Measurements from ENCODE around the gene CADPS2. TPM values are rescaled to one million over a fixed set of nuclear protein-coding genes. Genes with fewer than 3 reads are reported as not detected.

The CADPS2 gene
- total RNA-seq, 1 donor from 2014 or later = 9.7 TPM

DNA sequence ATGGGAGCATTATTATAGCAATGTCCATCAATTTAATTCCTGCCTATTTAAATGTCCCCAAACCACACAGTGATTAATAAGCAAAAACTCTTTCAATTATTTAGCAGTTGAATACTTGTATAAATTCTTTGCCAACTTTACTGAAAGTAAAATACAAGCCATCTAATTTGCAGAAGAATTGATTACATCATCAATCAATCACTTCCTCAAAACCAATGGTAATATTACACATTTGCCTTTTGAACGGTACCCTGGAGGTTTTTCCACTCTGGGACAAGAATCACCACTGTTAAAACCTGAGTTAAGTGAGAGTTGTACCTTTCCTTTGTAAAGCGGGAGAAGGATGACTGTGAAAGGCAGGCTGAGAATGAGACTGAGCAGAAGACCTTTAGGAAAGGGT is 280.3 kb downstream of the CADPS2 start:
- DNase-seq (ENCODE audit: low spot score) = no peak

DNA sequence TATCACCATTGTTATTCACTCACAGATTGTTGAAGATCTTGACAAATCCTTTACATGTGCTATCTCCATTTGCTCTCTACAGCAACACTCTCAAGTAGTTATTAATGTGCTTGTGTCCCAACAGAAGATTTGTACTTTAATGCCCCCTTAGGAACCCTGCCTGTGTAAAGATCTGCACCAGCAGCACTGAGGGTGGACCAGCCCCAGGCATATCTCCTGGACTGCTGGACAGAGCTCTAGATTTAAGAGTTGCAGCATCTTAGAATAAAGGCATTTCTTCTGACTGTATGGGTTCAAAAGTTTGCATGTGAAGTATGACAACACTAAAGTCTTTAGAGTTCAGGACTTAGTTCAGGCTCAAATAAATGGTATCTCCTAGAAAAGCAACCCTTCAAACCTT is 282.0 kb downstream of the CADPS2 start:
- no peak for DNase-seq (ENCODE audit: low spot score)

DNA sequence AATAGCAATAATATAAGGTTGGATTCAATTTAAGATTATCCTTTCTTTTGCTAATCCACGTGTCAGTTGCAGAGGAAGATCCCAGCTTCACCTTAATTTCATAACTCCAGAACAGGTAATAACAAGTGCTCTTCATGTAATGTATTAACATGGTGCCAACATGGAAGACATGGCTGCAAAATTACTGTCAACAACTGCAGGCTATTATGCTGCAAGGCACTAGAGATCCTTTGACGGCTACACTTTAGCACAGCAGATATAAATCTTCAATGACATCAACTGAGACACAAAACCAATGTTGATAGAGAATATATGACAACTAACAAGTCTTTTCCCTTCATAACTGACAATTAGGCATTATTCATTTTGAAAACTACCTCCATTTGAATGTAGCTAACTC is 283.5 kb downstream of the CADPS2 start:
- DNase-seq (ENCODE audit: low spot score) = no peak

DNA sequence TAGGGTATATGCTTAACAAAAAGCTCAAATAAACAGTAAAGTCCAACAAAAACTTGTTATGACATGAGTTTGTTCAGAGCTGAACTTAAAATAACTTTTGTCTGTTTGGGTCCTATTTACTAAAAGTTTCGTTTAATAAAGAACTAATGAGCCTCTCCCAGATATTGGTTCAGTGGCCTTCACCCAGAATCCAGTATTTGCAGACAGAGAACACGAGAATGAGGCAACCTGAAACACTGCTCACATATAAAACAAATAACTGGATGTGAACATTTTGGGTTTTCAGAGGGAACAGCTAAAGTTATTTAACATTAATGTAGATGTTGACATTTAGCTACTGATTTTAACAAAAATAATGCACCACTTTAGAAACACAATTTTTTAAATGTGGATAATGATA is 285.6 kb downstream of the CADPS2 start:
- DNase-seq (ENCODE audit: low spot score) = no peak

DNA sequence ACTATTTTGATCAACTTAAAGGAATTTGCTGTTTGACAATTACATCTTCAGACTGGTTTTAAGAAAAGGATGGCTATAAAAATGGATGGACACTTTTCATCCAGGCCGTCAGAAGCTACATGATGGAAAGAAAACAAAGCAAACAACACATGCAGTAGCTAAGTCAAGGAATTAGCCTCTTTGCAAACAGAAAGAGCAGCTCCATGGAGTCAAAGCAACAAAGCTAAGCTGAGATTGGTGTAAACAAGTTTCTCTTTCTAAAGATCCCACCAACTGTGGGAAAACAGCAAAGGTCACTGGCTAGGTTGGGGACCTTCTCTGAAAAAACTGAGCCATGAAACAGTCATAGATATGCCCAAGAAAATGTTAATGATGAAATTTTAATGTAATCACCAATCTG is 286.2 kb downstream of the CADPS2 start:
- DNase-seq (ENCODE audit: low spot score) = no peak

DNA sequence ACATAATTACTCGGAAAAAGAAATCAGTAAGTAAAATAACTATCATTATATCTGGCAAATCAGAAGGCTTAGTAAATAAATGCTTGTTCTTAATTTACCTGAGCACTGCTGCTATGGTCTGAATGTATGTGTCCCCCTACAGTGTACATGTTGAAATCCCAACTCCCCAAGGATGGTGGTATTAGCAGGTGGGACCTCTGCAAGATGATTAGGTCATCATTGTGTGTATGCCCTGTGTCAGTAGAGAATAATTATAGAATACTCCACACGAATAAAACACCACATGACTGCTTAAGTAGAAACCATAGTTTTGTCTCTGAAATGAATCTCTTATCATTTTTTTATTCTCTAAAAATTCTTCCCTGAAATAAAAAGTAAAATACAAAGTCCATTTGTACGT is 289.0 kb downstream of the CADPS2 start:
- no peak for DNase-seq (ENCODE audit: low spot score)

DNA sequence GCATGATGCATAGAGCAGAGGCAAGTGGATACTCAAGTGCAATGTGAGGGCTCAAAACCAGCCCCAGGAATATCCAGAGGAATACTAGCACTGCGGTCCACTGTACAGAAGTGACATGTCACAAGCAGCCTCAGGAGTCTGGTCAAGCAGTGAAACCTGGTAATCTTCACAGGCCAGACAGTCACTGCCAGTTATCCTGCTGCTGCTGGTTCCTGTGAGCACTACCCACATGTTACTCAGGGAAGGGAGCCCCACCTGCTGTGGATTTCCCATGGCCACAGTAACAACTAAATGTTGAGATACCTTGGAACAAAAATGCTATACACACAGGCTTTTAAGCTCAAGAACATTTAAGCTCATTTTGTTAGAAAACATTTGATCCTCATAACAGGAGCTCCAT is 290.4 kb downstream of the CADPS2 start:
- no peak for DNase-seq (ENCODE audit: low spot score)

DNA sequence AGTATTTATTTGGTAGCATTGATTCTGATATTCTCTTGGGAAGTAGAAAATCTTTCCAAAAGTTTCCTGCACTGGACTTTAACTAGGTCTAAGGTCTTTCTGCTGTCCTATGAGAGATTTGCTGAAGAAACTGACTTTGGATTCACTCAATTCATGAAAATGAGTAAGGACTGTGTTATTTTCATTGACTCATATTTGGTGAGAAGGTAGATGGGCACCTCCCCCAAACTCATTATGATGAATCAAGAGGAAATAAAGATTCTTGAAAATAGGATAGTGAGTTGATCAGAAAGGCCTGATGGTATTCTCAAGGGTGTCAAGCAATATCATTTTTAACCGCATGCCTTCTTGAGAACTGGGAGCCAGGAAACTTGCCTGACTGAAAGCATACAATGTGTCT is 297.6 kb downstream of the CADPS2 start:
- DNase-seq (ENCODE audit: low spot score) = no peak

DNA sequence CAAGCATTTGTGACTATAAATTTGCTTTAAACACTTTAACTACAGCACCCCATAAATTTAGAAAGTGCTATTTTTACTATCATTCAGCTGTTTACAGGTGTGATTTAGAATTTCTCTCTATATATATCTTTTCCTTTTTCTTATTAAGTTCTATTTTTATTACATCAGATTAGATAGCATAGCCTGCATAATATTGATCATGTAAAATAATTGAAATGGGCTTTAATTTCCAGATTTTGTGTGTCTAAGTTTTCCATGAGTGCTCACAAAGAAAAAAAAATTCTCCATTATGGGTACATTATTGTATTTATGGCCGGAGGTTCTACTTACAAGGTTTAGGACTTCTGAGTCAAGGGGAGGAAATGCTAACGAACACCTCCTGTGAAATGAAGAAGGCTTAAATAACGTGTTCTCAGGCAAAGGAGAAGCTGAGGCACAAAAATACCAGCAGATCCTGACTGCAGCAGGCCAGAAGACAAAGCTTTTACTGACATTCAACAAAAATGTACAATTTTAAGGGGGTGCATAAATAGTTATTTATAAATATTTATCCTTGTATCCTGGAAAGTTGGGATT is 301.5 kb downstream of the CADPS2 start:
- no peak for DNase-seq (ENCODE audit: low spot score)

DNA sequence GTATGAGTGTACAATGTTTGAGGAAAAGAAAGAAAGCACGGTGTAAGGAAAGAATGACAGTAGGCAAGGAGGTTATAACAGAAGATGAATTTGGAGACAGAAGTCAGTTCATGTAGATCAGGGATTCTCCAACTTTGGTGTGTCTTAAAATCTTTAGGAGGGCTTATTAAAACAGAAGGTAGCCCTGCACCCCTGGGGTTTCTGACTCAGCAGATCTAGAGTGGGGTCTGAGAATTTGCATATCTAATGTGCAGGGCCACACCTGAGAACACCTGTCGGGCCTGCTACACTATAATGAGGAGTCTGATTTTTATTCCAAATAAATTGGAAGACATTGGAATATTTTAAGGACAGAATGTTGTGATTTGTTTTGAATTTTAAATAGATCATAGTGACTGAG is 307.9 kb downstream of the CADPS2 start:
- no peak for DNase-seq (ENCODE audit: low spot score)

DNA sequence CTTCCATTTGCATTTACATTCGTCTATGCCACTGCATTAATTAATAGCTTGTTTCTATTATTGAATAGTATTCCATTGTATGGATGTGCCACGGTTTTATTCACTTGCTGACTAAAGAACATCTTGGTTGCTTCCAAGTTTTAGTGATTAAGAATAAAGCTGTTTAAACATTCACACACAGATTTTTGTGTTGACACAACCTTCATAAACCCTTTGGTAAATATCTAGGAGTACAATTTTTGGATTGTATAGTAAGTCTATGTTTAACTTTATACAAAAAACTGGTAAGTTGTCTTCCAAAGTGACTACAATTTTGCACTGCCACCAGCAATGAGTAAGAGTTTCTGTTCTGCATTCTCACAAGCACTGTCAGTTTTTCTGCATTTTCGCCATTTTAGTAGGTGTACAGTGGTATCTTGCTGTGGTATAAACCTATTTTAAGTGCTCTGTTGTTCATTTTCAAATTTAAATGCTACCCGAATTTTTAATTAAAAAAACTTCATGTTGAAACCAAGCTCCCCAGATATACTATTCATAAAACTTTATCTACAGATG is 308.7 kb downstream of the CADPS2 start:
- no peak for DNase-seq (ENCODE audit: low spot score)

DNA sequence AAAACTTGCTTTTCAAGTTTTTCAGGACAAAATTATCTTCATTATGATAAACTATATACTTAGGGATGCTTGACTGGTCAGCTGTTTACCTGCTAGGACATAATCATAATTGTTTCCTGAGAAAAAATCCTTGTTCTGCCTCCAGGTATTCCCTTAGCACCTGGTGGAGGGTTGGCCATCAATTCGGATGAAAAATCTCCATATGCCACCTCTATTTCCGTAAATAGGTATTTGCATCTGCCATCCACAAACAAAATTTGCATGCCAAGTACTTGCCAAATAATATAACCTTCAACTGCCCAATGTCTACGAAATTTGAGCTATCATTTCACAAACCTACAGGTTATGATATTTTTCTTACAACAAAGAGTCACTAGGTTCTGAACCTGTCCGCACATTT is 313.6 kb downstream of the CADPS2 start:
- DNase-seq (ENCODE audit: low spot score) = no peak

DNA sequence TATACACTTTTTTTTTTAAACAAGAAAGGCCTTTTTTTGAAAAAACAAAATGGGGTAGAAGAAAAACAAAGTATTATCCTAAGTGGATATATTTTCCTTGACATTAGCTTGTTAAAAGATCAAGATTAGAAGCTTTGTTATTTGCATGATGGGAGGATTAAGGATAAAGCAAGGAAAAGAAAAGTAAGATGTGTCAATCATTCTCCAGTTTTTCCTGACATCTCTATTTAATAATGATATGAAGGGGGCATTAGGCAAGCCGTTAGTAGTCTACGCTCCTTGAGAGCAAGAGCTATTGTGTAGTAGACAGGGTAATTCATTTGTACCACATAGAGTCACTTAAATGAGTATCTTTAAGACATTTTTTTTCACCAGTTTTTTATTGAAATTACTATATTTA is 324.9 kb downstream of the CADPS2 start:
- DNase-seq (ENCODE audit: low spot score) = no peak

DNA sequence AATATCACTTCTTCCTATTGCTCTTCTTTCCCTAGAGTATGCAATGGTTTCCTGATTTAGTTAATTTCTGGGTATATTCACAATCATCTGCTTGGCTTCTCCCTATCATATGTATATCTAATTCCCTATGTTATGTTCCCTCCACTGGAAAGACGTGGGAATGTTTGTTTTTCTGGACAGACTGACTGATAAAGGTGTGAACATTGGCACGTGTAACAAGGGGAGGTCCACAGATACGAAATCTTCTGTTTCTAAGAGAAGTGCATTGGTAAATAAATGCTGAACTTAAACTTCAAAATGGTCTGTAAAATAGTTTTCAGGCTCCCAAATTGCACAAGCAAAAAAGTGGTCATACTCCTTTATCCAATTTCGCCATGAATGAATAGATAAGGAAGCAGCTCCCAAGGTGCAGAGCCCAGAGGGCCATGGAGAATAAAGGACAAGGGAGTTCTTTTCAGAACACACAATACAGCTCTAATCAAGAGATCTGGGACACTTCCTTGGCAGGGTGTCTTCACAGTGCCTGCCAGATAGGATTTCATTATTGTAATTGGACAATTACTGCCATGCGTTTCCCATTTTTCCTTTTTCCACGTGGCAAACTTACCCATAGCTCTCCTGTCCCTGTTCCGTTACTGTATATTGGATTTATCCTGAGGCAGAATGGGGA is 329.3 kb downstream of the CADPS2 start:
- no peak for DNase-seq (ENCODE audit: low spot score)

DNA sequence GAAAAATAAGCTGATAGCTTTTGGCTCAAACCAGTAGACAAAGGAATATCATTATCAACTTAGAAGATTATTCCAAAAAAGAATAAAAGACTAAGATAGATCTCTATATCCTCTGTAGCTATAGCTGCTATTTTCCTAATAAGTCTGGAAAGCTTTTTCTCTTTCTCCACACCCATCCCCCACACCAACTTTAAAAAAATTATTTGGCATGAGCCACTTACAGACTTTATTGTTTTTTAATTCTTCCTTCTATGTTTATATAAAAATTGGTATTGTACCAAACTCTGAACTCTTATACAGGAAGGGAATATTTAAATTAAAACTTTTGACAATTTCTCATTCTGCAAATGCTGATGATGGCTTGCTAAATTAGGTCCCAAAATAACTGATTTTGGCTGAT is 330.0 kb downstream of the CADPS2 start:
- no peak for DNase-seq (ENCODE audit: low spot score)

DNA sequence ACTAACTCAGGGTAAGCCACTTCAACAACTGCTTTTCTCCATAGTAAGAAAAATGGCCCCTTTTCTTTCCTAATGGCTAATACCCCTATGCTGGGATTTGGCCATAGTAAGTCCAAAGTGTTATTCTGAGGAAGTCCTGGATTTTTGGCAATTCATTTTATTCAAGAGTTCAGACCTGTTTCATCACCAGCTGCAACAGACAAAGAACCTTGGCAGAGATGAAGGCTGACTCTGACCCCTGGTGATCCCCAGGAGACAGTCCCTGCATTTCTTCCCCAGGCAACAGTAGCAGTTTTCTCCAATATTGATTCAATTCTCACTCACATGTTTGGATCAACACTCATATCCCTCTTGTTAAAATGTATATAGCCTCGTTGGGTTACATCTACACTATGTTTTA is 332.5 kb downstream of the CADPS2 start:
- DNase-seq (ENCODE audit: low spot score) = no peak

DNA sequence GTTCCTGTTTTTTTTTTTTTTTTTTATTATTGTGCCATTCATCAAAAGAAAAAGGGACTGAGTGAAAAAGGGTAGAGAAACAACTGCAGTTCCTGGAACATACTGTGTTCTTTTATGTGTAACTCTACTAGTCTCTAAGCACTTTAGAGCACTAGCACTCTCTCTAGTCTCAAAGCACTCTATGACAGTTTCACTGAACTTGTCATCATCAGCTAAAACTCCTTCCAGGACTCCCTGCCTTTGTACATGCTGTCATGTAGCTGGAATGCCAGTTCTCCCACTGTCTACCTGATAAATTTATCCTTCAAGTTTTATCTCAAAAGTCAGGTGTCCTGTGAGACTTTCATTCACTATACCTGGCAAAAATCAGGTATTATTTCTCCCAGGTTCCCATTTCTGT is 333.5 kb downstream of the CADPS2 start:
- no peak for DNase-seq (ENCODE audit: low spot score)

DNA sequence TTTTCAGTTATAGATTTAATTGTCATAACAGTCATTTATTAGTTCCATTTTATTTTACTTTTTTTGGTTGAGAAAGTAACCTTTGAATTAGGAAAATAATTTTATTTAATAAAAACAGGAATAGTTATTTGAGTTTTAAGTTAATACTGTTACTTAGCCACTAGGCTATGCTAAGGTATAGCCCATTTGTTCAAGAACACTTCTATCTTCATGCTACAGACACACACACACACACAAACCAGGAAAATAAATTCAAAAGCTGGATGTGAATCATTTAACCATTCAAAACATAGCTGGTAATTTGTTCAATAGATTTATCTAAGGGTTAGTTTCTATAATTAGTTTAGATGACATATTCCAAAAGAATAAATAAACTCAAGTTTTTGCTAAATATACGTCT is 335.7 kb downstream of the CADPS2 start:
- DNase-seq (ENCODE audit: low spot score) = no peak

DNA sequence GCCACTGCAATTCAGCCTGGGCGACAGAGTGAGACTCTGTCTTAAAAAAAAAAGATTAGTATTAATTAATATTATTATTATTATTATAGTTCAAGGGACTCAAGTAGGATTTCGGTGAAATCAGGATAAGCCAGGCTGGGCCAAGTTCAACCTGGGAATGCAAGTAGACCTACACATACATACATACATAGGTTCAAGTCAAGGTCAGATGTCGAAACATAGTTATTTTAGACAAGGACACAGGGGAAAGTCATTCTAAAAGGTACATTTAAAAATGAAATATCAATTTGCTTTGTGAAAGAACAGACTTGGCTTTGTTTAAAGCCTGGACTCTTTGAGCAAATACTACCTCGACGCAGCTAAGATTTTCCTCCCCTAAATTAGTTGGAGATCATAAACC is 336.7 kb downstream of the CADPS2 start:
- no peak for DNase-seq (ENCODE audit: low spot score)

DNA sequence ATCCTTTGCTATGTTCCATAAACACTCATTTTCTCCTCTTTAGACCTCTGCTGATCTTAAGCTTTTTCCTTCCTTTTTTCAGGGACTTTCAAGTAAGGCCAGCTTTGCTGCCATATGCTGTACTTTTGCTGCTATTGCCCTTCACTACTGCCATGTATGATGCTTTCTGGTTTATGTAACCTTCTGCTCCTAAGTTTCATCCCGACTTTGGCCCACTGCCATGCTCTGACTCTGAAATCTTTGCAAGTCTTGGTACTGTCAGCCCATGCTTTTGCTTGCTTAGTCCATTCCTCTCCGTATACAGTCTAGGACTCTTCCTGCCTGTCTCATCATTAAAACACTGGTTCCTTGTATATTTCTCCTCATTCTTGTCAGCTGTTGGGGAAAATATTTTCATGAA is 339.8 kb downstream of the CADPS2 start:
- no peak for DNase-seq (ENCODE audit: low spot score)

DNA sequence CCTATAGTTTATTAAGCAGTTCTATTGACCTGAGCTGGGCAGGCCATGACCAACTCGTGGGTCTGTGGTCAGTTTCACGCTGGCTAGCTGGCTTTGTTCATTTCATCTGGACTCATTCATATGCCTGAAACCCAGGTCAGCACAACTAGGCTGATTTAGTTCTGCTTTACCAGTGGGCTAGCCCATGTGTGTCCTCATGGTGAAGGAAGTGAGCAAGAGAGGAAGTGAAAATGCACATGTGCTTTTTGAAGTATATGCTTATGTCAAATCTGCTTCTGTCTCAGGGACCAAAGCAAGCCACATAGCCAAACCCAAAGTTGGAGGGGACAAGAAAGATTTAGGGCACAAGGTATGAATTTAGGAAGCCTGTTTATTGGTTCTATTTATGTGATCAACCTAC is 341.8 kb downstream of the CADPS2 start:
- no peak for DNase-seq (ENCODE audit: low spot score)

DNA sequence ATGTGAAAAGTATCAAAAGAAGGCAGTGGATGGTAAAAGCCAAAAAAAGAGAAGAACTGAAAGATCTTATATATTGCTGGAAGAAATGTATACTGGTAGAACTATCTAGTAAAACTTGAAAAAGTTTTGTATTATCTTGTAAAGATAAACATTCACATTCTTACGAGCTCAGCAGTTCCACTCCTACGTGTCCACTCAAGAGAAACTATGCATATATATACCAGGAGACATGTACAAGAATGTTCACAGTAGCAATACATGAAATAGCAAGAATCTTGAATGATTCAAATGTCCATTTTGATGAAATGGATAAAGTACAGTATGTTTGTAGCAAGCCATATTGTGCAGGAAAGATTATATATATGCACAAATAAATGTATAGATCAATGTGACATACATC is 342.4 kb downstream of the CADPS2 start:
- no peak for DNase-seq (ENCODE audit: low spot score)

DNA sequence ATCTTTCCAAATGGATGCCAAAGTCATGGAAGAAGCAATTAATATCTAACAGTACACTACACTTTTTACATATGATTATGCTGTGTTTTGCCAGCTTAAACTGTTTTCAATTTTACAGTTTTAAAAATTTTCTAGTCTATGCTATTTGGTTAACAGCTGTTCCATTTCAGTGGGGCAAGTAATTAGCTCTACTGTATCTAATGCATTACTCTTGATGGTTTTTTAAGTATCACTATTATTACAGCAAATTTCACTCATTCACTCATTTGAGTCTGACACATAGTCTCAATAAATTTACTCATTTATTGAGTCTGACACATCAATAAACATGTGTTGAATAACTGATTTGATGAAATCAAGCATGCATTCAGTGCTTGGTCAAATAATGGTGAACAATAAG is 343.1 kb downstream of the CADPS2 start:
- DNase-seq (ENCODE audit: low spot score) = no peak

Measured in mesenteric fat pad (tissue), 1 donor.